ENCODE measurements around the gene FAM114A2.

FAM114A2 gene

GRCh38 chr5:154081246-154081645 is 42.5 kb upstream of the FAM114A2 start:
- TF ChIP-seq, protein P1, sequence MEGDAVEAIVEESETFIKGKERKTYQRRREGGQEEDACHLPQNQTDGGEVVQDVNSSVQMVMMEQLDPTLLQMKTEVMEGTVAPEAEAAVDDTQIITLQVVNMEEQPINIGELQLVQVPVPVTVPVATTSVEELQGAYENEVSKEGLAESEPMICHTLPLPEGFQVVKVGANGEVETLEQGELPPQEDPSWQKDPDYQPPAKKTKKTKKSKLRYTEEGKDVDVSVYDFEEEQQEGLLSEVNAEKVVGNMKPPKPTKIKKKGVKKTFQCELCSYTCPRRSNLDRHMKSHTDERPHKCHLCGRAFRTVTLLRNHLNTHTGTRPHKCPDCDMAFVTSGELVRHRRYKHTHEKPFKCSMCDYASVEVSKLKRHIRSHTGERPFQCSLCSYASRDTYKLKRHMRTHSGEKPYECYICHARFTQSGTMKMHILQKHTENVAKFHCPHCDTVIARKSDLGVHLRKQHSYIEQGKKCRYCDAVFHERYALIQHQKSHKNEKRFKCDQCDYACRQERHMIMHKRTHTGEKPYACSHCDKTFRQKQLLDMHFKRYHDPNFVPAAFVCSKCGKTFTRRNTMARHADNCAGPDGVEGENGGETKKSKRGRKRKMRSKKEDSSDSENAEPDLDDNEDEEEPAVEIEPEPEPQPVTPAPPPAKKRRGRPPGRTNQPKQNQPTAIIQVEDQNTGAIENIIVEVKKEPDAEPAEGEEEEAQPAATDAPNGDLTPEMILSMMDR (IDR thresholded peaks at IDR 0.05): no peak
- no peak overlapping the region for H3K27ac ChIP-seq
- intact Hi-C loops (cut with DNase I; ENCODE audit: low total_unique reads): no loop called here
- H3K4me3 ChIP-seq: no peak overlapping the region
- no peaks in the 10 kb centered on the region for H3K27me3 ChIP-seq
- H3K9me3 ChIP-seq: no peaks in the 10 kb centered on the region
- no peaks in the 10 kb centered on the region for H3K36me3 ChIP-seq
- DNase-seq: no peak
- peaks cover 0 to 7% (median 3%) of the 10 kb centered on the region in 4 donors for H3K4me1 ChIP-seq

DNA sequence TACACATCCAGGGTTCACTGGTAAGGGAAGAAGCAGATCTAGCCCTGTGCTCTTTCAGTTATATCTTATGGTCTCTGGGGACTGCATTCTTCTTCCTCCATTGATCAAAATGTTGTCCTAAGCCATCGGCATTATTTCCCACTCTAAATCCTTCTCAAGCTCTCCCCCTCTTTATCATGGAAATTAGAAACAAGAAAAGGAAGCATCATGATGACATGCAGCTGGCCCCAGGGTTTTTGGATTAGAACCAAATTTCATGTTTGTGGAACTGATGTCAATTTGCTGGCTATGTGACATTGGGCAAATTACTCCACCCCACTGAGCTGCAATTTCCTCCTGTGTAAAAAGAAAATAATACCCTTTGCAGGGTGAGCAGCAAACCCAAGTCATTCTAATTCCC is 39.6 kb upstream of the FAM114A2 start:
- intact Hi-C loops (cut with DNase I; ENCODE audit: low total_unique reads): no loop called here
- no peaks in the 10 kb centered on the region for H3K36me3 ChIP-seq
- no peaks in the 10 kb centered on the region for H3K27me3 ChIP-seq
- no peak overlapping the region for H3K27ac ChIP-seq
- TF ChIP-seq, protein P1 (IDR thresholded peaks at IDR 0.05): no peak
- H3K4me3 ChIP-seq: no peak overlapping the region
- DNase-seq: no peak
- H3K4me1 ChIP-seq: peaks cover 0 to 7% (median 3%) of the 10 kb centered on the region in 4 donors
- no peaks in the 10 kb centered on the region for H3K9me3 ChIP-seq

DNA sequence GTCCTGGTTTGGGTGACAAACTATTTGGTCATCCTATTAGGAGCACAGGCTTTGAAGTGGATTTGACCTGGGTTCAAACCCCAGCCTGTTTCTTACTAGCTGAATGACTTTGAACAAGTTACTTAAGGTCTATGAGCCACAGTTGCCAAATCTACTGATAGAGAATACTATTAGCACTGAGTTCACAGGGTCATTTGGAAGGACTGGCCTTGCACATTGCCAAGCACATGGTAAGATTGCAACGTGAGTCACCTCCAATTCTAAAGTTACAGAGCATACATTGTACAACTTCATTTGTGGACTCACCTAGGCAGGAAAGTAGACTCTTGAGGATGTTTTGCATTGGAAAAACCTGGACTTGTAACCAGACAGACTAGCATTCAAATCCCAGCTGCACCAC is 39.0 kb upstream of the FAM114A2 start:
- Histone ChIP-seq H3K36me3 (no peaks in the 10 kb centered on the region), H3K27me3 (no peaks in the 10 kb centered on the region), H3K27ac (no peak overlapping the region), H3K4me1 (peaks cover 0 to 7% (median 3%) of the 10 kb centered on the region in 4 donors), H3K4me3 (no peak overlapping the region), H3K9me3 (no peaks in the 10 kb centered on the region)
- DNase-seq: no peak
- intact Hi-C loops (cut with DNase I; ENCODE audit: low total_unique reads): no loop called here
- TF ChIP-seq, protein P1 (IDR thresholded peaks at IDR 0.05): no peak

GRCh38 chr5:154076240-154076922 is 37.7 kb upstream of the FAM114A2 start:
- Histone ChIP-seq H3K27ac (no peak overlapping the region), H3K9me3 (no peaks in the 10 kb centered on the region), H3K36me3 (no peaks in the 10 kb centered on the region), H3K4me1 (peaks cover 0 to 10% (median 4%) of the 10 kb centered on the region in 4 donors), H3K27me3 (no peaks in the 10 kb centered on the region), H3K4me3 (no peak overlapping the region)
- DNase-seq: no peak
- TF ChIP-seq, protein P1 (IDR thresholded peaks at IDR 0.05): no peak
- intact Hi-C loops (cut with DNase I; ENCODE audit: low total_unique reads): no loop called here

- Histone ChIP-seq H3K27ac (no peak overlapping the region), H3K9me3 (no peaks in the 10 kb centered on the region), H3K27me3 (no peaks in the 10 kb centered on the region), H3K4me3 (no peak overlapping the region), H3K4me1 (peaks cover 0 to 5% (median under 1%) of the 10 kb centered on the region in 4 donors), H3K36me3 (no peaks in the 10 kb centered on the region)
- peak; percentile 84 for DNase-seq
- TF ChIP-seq, protein P1 (IDR thresholded peaks at IDR 0.05): peak; percentile 92 to 94
- intact Hi-C loops (cut with DNase I; ENCODE audit: low total_unique reads): loop anchor here (2.0 to 5.0 kb wide), 2 partner anchors 105 to 332 kb away; no protein-coding TSS in a partner anchor
Observed at GRCh38 chr5:154072414-154073171, 33.9 kb upstream of the FAM114A2 start.
